Measurements from ENCODE around the gene PPDPF. TPM values are rescaled to one million over a fixed set of nuclear protein-coding genes. Genes with fewer than 3 reads are reported as not detected.

Gene PPDPF
- total RNA-seq, 4 donors from 2014 or later, result 142 to 613 (median 338) TPM

DNA sequence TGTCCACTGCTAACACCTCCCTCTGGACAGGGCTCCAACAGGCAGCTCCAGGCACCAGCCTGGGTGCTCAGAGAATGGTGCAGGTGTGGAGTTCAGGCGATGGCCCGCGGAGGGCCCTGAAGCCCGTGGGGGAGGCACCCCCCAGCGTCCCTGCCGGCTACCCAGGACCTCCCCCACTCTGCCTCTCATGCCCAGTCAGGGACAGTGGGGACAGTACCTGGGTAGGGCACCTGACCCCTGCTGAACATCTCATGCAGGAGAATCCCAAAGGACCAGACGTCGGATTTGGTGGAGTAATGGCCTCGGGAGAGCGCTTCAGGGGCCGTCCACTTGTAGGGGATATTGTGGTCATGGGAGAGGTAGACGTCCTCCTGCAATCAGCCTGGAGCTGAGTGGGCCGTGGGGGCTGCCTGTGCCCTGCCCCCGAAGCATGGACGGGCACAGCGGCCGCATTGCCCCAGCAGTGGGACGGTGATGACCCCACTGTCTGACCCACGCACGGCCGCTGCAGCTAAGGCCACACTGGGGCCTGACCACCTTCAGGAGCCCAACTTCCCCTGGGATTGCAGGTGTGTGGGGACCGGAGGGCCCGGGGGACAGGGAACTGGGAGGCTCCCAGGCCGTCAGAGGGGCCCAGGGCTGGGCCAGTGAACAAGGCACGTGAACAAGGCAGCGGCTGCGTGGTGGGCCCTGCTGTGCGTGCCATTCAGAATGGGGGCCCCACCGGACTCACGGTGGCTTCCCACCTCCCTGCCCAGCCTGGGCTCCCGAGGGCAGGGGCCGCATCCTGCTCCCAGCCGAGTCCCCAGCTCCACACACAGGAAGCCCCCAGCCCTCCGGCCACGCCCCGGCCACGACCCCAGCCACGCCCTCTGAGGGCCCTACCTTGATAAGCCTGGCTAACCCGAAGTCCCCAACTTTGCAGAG, 9.6 kb downstream of the PPDPF start:
- no peak overlapping the region for H3K4me3 ChIP-seq
- H3K9me3 ChIP-seq, result no peaks in the 10 kb centered on the region
- H3K27me3 ChIP-seq, result peaks cover 0 to 32% (median 0%) of the 10 kb centered on the region in 4 donors
- peaks cover 16 to 61% (median 18%) of the 10 kb centered on the region in 3 donors for H3K4me1 ChIP-seq
- H3K27ac ChIP-seq, result peak overlapping the region in 2 of 4 donors; percentile 17 to 42
- no peak for TF ChIP-seq POLR2A (IDR thresholded peaks at IDR 0.05)
- TF ChIP-seq, protein P1, sequence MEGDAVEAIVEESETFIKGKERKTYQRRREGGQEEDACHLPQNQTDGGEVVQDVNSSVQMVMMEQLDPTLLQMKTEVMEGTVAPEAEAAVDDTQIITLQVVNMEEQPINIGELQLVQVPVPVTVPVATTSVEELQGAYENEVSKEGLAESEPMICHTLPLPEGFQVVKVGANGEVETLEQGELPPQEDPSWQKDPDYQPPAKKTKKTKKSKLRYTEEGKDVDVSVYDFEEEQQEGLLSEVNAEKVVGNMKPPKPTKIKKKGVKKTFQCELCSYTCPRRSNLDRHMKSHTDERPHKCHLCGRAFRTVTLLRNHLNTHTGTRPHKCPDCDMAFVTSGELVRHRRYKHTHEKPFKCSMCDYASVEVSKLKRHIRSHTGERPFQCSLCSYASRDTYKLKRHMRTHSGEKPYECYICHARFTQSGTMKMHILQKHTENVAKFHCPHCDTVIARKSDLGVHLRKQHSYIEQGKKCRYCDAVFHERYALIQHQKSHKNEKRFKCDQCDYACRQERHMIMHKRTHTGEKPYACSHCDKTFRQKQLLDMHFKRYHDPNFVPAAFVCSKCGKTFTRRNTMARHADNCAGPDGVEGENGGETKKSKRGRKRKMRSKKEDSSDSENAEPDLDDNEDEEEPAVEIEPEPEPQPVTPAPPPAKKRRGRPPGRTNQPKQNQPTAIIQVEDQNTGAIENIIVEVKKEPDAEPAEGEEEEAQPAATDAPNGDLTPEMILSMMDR (IDR thresholded peaks at IDR 0.05), result no peak
- peaks cover 0 to 27% (median 0%) of the 10 kb centered on the region in 3 donors for H3K36me3 ChIP-seq
- 54 to 80% methylated on average over 2 to 7 of the region's 39 CpGs for WGBS, 2 donors
- no peak for DNase-seq
- intact Hi-C loops (cut with DNase I), result no loop called here

DNA sequence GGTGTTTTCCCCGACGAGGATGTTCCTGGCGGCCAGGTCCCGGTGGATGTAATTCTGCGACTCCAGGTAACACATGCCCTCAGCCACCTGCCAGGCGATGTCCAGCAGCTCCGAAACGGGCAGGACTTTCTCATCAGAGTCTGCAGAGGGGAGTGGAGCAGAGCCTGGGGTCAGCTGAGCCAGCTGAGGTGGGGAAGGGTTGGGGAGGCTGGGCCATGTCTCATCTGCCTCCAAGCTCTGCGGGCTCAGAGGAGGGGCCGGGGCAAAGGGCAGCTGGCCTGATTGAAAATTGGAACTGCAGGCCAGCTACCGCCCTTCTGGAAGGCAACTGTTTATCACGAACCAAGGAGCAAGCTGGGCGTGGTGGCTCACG, 10.2 kb downstream of the PPDPF start:
- Histone ChIP-seq H3K9me3 (no peaks in the 10 kb centered on the region), H3K27me3 (peaks cover 0 to 36% (median 0%) of the 10 kb centered on the region in 4 donors), H3K4me3 (no peak overlapping the region), H3K36me3 (peaks cover 0 to 27% (median 0%) of the 10 kb centered on the region in 3 donors), H3K27ac (peak overlapping the region in 2 of 4 donors; percentile 17 to 42), H3K4me1 (peaks cover 17 to 61% (median 18%) of the 10 kb centered on the region in 3 donors)
- no peak for DNase-seq
- TF ChIP-seq, protein P1 (IDR thresholded peaks at IDR 0.05), result no peak
- no peak for TF ChIP-seq POLR2A (IDR thresholded peaks at IDR 0.05)
- 30 to 55% methylated on average over 2 to 3 of the region's 14 CpGs for WGBS, 2 donors
- intact Hi-C loops (cut with DNase I), result no loop called here

DNA sequence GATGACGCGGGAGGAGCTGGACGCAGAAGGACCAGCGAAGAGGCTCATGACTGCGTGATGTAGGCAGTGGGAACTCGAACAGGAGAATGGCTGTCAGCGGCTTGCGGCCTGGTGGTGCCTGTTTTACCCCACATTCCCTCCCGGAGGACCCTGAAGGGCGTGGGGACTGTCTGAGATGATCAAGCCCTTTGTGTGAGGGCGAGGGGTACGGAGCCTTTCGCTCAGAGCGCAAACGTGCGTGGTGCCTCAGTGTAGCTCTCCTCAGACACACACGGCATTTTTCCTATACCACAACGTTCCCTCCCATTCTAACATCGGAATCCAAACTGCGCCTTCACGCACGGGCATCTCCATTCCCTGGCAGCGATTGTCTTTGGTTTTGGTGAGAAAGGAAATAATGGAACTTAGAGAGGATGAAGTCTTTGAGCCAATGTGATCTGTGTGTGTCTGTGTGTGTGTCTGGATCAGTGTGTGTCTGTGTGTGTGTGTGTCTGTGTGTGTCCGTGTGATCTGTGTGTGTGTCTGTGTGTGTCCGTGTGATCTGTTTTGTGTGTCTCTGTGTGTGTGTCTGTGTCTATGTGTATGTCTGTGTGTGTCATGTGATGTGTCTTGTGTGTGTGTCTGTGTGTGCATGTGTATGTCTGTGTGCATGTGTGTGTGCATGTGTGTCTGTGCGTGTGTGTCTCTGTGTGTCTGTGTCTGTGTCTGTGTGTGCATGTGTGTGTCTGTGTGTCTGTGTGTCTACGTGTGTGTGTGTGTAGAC, 11.3 kb downstream of the PPDPF start:
- no peak for DNase-seq
- H3K4me1 ChIP-seq, result peaks cover 17 to 62% (median 18%) of the 10 kb centered on the region in 3 donors
- 77 to 80% methylated on average over 23 to 26 of the region's 27 CpGs for WGBS, 2 donors
- H3K36me3 ChIP-seq, result peaks cover 0 to 27% (median 0%) of the 10 kb centered on the region in 3 donors
- intact Hi-C loops (cut with DNase I), result no loop called here
- H3K9me3 ChIP-seq, result no peaks in the 10 kb centered on the region
- peaks cover 0 to 45% (median 0%) of the 10 kb centered on the region in 4 donors for H3K27me3 ChIP-seq
- H3K4me3 ChIP-seq, result no peak overlapping the region
- H3K27ac ChIP-seq, result no peak overlapping the region
- TF ChIP-seq POLR2A (IDR thresholded peaks at IDR 0.05), result no peak
- TF ChIP-seq, protein P1 (IDR thresholded peaks at IDR 0.05), result no peak

DNA sequence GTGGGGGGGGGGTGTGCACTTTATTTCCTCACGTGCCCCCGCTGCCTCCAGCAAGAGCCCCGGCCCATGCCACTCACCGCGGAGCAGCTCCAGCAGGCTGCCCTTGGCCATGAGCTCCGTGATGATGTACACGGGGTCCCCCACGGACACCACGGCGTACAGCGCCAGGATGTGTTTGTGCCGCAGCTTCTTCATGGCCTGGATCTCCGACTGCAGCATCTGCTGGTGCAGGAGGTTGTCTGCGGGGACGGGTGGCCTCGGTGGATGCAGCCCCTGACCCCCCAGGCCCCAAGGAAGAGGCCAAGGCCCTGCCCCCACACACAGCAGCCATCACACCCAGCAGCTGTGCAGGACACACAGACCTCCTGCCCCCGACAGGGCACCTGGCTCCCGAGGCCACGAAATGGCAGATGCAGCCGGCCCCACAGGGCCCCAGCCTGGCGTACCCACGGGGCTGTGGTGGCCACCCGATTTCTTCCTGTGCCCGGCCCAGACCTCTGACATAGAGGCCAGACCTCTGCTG, 11.9 kb downstream of the PPDPF start:
- H3K4me1 ChIP-seq, result peaks cover 19 to 69% (median 21%) of the 10 kb centered on the region in 3 donors
- H3K36me3 ChIP-seq, result peaks cover 0 to 27% (median 0%) of the 10 kb centered on the region in 3 donors
- TF ChIP-seq, protein P1 (IDR thresholded peaks at IDR 0.05), result no peak
- intact Hi-C loops (cut with DNase I), result no loop called here
- WGBS, 2 donors, result 75 to 80% methylated on average over 8 to 17 of the region's 24 CpGs
- DNase-seq, result no peak
- H3K27me3 ChIP-seq, result peaks cover 0 to 51% (median 0%) of the 10 kb centered on the region in 4 donors
- no peak overlapping the region for H3K4me3 ChIP-seq
- H3K27ac ChIP-seq, result no peak overlapping the region
- no peaks in the 10 kb centered on the region for H3K9me3 ChIP-seq
